Epithelial cell of proximal tubule (primary cell): Measurements from ENCODE around the gene CARNS1. TPM values are rescaled to one million over a fixed set of nuclear protein-coding genes. Genes with fewer than 3 reads are reported as not detected.

Experiments
- DNase-seq: peaks from one replicate; pipeline ENCODE4 v3.0.0-alpha.2; 2011; ENCODE audit warnings: low read depth
- H3K4me3 ChIP-seq: 2 replicates; pipeline ENCODE4 v1.5.1; 2011; ENCODE audit warnings: low read depth, mild to moderate bottlenecking, low read length
- total RNA-seq: library from RNA; depleted of rRNA; stranded (reverse); fragments of >200 nt; gene quantifications from 2 replicates; pipeline ENCODE4 v1.2.3, GENCODE V29; 2015
- TF ChIP-seq, protein P1 (sequence below): conservative IDR thresholded peaks from 2 replicates; pipeline ENCODE4 v1.5.1; 2012; ENCODE audit warnings: low read depth, mild to moderate bottlenecking, low read length

CARNS1 gene
- total RNA-seq, 1 donor from 2014 or later: 0.23 TPM

DNA sequence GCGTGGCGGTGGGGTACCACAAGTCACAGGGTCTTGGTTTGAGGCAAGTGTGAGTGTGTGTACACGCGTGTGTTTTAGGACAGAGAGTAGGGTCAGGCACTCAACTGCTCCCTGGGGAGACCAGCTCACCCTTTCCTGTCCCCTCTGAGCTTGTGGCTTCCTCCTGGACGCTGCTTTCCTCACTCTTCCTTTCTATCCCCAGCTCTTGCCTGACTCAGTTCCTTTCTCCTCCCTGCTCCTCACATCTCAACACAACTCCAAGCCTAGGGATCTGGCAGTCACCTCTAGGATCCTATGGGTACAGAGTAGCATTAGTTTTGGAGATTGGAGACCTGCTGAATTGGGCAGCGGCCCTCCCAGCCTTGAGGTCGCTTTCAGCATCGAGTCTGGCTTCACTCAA, 46.2 kb upstream of the CARNS1 start:
- no peak overlapping the region for H3K4me3 ChIP-seq
- DNase-seq: no peak
- TF ChIP-seq, protein P1, sequence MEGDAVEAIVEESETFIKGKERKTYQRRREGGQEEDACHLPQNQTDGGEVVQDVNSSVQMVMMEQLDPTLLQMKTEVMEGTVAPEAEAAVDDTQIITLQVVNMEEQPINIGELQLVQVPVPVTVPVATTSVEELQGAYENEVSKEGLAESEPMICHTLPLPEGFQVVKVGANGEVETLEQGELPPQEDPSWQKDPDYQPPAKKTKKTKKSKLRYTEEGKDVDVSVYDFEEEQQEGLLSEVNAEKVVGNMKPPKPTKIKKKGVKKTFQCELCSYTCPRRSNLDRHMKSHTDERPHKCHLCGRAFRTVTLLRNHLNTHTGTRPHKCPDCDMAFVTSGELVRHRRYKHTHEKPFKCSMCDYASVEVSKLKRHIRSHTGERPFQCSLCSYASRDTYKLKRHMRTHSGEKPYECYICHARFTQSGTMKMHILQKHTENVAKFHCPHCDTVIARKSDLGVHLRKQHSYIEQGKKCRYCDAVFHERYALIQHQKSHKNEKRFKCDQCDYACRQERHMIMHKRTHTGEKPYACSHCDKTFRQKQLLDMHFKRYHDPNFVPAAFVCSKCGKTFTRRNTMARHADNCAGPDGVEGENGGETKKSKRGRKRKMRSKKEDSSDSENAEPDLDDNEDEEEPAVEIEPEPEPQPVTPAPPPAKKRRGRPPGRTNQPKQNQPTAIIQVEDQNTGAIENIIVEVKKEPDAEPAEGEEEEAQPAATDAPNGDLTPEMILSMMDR: no peak

DNA sequence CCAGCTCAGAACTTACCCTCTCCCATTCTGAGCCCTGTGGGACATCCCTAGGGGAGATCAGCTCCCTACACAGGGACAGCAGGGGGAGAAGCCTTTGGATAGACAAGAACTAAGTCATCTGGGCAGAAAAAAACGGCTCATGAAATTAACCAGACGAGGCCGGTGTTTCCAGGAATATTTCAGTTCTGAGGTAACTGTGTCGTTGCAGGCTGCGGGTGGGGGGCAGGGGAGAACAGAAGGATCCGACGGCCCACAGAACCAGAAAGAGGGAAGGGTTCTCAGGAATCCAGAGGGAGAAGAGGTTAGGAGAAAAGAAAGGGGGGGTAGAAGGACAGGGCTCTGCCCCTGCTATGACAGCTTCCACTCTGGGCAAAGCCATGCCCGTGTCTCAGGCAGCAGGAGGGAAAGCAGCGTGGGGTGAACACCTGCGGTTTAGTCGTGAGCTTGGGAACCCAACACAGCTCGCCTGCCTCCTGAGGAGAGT, 45.6 kb upstream of the CARNS1 start:
- TF ChIP-seq, protein P1: no peak
- DNase-seq: no peak
- no peak overlapping the region for H3K4me3 ChIP-seq

DNA sequence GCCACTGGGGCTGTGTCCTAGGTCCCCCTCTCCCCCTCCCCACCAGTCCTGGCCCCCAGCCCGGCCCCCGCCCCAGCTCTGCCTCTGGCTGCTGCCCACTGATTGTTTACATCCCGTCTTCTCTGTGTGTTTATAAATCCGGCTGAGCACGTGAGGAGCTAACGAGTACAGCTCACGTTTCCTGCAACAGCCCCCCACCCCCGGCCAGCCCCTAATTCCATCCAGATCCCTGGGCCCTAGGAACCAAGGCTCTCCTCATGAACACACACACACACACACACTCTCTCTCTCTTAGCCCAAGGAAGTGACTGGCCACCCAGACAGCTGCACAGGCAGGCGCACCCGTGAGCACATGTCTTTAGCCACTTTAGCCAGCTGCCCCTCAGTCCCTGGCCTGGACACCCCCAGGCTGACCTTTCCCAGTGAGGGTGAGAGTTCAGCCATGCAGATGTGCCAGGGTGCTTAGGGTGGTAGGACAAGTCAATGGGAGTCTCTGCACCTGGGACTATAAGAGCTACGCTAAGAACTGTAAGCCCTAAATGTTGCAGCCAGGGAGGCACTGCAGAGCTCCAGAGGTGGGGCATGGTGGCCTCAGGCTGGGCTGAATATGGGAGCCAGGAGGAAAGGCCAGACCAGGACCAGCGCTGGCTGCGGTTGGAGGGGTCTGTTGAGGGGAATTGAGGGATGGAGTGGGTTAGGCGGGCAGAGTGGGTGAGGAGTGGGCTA, 45.0 kb upstream of the CARNS1 start:
- TF ChIP-seq, protein P1: no peak
- DNase-seq: no peak
- peak overlapping the region; percentile 74 for H3K4me3 ChIP-seq

DNA sequence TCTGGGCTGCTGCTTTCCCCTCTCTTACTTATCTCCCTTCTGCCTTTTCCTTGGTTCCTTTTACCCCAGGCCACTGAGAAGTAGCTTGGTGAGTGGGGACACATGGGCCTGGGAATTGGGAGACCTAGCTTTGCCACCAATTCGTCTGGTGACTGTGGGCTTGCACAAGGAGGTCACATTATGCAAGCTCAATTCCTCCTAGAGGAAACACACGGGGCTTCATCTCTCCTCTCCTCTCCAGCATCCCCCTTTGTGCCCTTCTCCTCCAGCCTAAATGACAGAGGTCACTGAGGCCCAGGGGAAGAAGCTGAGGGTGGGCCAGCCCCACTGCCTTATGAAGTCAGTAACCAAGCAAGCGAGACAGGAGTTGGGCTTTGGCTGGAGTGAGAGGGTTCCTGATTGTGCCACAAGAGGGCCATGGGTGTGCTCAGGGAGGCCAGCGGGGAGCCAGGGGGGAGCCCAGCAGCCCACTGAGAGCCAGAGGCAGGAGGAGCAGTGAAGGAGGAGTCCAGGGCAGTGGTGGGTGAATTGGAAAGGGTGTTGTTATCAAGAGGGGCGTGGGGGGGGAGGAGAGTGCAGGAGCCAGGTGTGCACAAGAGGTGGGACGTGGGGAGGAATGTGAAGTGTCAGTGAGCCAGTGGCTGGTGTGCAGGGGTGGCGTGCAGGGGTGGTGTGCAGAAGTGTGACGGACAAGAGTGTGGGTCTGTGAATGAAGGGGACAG, 44.1 kb upstream of the CARNS1 start:
- TF ChIP-seq, protein P1: peak; percentile 68
- DNase-seq: no peak
- peak overlapping the region; percentile 74 for H3K4me3 ChIP-seq

DNA sequence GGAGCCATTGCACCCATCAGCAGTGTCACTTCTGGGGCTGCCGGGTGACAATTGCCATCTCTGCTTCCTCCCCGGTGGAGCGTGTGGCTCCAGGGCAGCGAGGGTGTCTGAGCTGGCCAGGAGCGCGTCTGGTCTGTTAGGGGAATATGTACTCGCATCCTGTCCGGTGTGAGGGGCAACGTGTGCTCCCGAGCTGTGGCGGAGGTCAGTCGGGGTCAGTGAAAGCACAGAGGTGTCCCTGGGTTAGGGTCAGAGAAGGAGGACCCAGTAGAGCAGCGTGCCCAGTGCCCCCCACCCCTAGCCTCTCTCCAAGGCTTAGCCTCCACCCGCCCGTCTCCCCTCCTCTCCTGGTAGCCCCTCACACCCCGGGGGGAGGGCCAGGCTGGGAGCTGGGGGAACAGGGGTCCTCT, 43.6 kb upstream of the CARNS1 start:
- TF ChIP-seq, protein P1: no peak
- DNase-seq: no peak
- H3K4me3 ChIP-seq: peak overlapping the region; percentile 74

DNA sequence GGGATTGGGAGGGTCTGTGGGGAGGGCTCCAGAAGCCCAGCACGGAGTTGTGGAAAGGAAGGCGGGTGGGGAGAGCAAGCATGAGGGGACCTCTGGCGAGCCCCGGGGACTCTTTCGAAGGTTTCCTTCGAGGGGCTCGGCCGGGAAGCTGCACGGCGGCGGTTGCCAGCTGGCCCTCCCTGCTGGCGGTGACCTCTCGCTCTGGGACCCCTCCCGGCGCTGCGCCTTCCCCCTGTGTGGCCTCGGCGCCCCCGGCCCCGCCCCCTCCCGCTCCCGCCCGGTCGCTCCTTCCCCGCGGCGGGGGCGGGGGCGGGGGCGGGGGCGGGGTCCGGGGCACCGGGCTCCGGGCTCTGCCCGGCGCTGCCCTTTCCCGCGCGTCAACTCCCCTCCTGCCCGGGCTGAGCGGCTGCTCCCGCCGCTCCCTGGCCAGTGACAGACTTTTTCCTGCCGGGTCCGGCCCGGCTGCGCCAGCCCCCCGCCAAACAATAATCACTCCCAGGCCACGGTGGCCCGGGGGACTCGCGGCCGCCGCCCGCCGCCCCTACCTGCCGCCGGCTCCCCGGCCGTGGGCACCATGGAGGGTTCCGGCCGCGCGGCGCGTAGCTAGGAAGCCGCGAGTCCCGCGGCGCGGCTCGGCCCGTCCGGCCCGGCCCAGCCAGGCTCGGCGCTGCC, 43.0 kb upstream of the CARNS1 start:
- DNase-seq: no peak
- TF ChIP-seq, protein P1: no peak
- H3K4me3 ChIP-seq: peak overlapping the region; percentile 74
